Endometrial microvascular endothelial cells (primary cell): Measurements from ENCODE around the gene DECR2. TPM values are rescaled to one million over a fixed set of nuclear protein-coding genes. Genes with fewer than 3 reads are reported as not detected.

Experiments used
- in situ Hi-C: cut with HindIII; loops from 2 replicates; pipeline ENCODE4 v1.10.0; 2017; ENCODE audit warnings: low sequenced_read_pairs, low pct_unique_long_range_greater_than_20kb; ENCODE audit errors: inconsistent ontology term
- total RNA-seq: library from RNA; depleted of rRNA; stranded (reverse); fragments of >200 nt; gene quantifications from one replicate; pipeline ENCODE4 v1.2.3, GENCODE V29; 2015; ENCODE audit errors: inconsistent ontology term

The DECR2 gene
- total RNA-seq, 1 donor from 2014 or later = 17.3 TPM

DNA sequence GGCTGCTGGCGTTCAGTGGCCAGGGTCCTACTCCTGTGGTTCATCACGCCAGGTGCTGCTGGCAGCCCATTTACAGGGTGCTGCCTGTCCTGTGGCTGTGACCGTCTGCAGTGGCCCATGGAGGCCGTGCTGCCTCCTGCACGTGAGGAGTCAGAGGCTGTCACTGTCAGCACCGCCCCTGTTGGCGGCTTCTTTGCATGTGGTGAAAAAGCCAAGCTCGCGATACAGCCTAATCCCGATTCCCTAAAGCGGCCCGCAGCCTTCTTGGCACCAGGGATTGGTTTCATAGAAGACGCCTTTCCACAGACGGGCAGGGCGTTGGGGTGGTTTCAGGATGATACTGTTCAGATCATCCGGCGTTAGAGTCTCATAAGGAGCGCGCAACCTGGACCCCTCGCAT lies 59.1 kb downstream of the DECR2 start:
- in situ Hi-C loops = no loop called here

Other genes with a start within 250 kb of the DECR2 start
- gene HBZ, start 249.2 kb upstream of the DECR2 start, total RNA-seq = not detected
- gene HBM, start 235.9 kb upstream of the DECR2 start, total RNA-seq = not detected
- gene HBA2, start 229.0 kb upstream of the DECR2 start, total RNA-seq = not detected
- not detected for gene HBA1, start 225.2 kb upstream of the DECR2 start, total RNA-seq
- not detected for gene HBQ1, start 221.4 kb upstream of the DECR2 start, total RNA-seq
- gene LUC7L, start 172.4 kb upstream of the DECR2 start, total RNA-seq = 45.2 TPM
- gene FAM234A, start 167.1 kb upstream of the DECR2 start, total RNA-seq = 89.3 TPM
- gene RGS11, start 125.9 kb upstream of the DECR2 start, total RNA-seq = 1.2 TPM
- gene ARHGDIG, start 121.3 kb upstream of the DECR2 start, total RNA-seq = not detected
- 0.28 TPM for gene PDIA2, start 118.7 kb upstream of the DECR2 start, total RNA-seq
- gene AXIN1, start 49.2 kb upstream of the DECR2 start, total RNA-seq = 16.4 TPM
- gene MRPL28, start 31.3 kb upstream of the DECR2 start, total RNA-seq = 153 TPM
- 64.2 TPM for gene PGAP6, start 19.9 kb upstream of the DECR2 start, total RNA-seq
- 92.3 TPM for gene NME4, start 4.7 kb upstream of the DECR2 start, total RNA-seq
- 41.7 TPM for gene RAB11FIP3, start 23.8 kb downstream of the DECR2 start, total RNA-seq
- gene CAPN15, start 125.8 kb downstream of the DECR2 start, total RNA-seq = 60.2 TPM
- gene PRR35, start 158.5 kb downstream of the DECR2 start, total RNA-seq = not detected
- gene NHLRC4, start 165.1 kb downstream of the DECR2 start, total RNA-seq = not detected
- gene PIGQ, start 168.1 kb downstream of the DECR2 start, total RNA-seq = 29.1 TPM
- 9.9 TPM for gene RAB40C, start 188.2 kb downstream of the DECR2 start, total RNA-seq
- not detected for gene WFIKKN1, start 229.1 kb downstream of the DECR2 start, total RNA-seq
- 119 TPM for gene METTL26, start 234.4 kb downstream of the DECR2 start, total RNA-seq
- 23.4 TPM for gene MCRIP2, start 239.9 kb downstream of the DECR2 start, total RNA-seq
- gene WDR90, start 247.5 kb downstream of the DECR2 start, total RNA-seq = 39.7 TPM